HCT116 (cell line): ENCODE results near the gene NAA50.

Experiments used
- ATF3 ChIP-seq: IDR thresholded peaks from 2 replicates; pipeline ENCODE4 v1.6.1; 2012
- EZH2 ChIP-seq: fragments of 200-600 bp; sonication (generic); IDR thresholded peaks from 2 replicates; pipeline ENCODE4 v1.6.1; 2017; ENCODE audit warnings: antibody characterized with exemption, mixed run types
- EZH2phosphoT487 ChIP-seq: fragments of 200-600 bp; IDR thresholded peaks from 2 replicates; pipeline ENCODE4 v1.6.1; 2018; ENCODE audit warnings: antibody characterized with exemption, borderline replicate concordance
- FOSL1 ChIP-seq: IDR thresholded peaks from 2 replicates; pipeline ENCODE4 v1.6.1; 2012; ENCODE audit warnings: low read depth
- JUND ChIP-seq: IDR thresholded peaks from 2 replicates; pipeline ENCODE4 v1.6.1; 2012
- POLR2A ChIP-seq: IDR thresholded peaks from 2 replicates; pipeline ENCODE4 v1.7.0; 2011; ENCODE audit warnings: borderline replicate concordance; ENCODE audit not compliant: insufficient read depth, insufficient read length; ENCODE audit errors: extremely low read depth
- POLR2AphosphoS5 ChIP-seq: IDR thresholded peaks from 2 replicates; pipeline ENCODE4 v1.6.1; 2011; ENCODE audit warnings: mild to moderate bottlenecking, low read depth, low read length, moderate library complexity
- RAD21 ChIP-seq: IDR thresholded peaks from 2 replicates; pipeline ENCODE4 v1.6.1; 2012; ENCODE audit warnings: low read depth, mild to moderate bottlenecking
- SP1 ChIP-seq: IDR thresholded peaks from 2 replicates; pipeline ENCODE4 v1.6.1; 2012; ENCODE audit warnings: low read depth
- SRF ChIP-seq: IDR thresholded peaks from 2 replicates; pipeline ENCODE4 v1.6.1; 2012; ENCODE audit warnings: low read depth
- TCF7L2 ChIP-seq: IDR thresholded peaks from 2 replicates; pipeline ENCODE4 v1.7.0; 2011; ENCODE audit warnings: borderline replicate concordance, inconsistent platforms; ENCODE audit not compliant: insufficient read depth, insufficient read length; ENCODE audit errors: extremely low read depth
- ZBTB33 ChIP-seq: IDR thresholded peaks from 2 replicates; pipeline ENCODE4 v1.6.1; 2011; ENCODE audit warnings: mild to moderate bottlenecking, low read length, moderate library complexity; ENCODE audit not compliant: insufficient replicate concordance; ENCODE audit errors: extremely low read depth
- ZNF274 ChIP-seq: fragments of 200-500 bp; sonication (Bioruptor generic); IDR thresholded peaks from 2 replicates; pipeline ENCODE4 v1.6.1; 2014; ENCODE audit warnings: mild to moderate bottlenecking, low read depth, low read length, inconsistent platforms
- TF ChIP-seq, protein P1 (sequence below), 3 experiments: fragments of 200-600 bp in 1 of 3; sonication (generic) in 1 of 3; IDR thresholded peaks in 2 of 3; conservative IDR thresholded peaks in 1 of 3; 2 replicates each; pipeline ENCODE4 v1.5.1; 2012 to 2017; ENCODE audit warnings: low read depth in 2 of 3, low read length in 2 of 3, antibody characterized with exemption in 1 of 3, borderline replicate concordance in 1 of 3, control low read depth in 1 of 3, mild to moderate bottlenecking in 1 of 3, mixed read lengths in 1 of 3, mixed run types in 1 of 3, moderate library complexity in 1 of 3; ENCODE audit not compliant: insufficient read depth in 1 of 3

DNA sequence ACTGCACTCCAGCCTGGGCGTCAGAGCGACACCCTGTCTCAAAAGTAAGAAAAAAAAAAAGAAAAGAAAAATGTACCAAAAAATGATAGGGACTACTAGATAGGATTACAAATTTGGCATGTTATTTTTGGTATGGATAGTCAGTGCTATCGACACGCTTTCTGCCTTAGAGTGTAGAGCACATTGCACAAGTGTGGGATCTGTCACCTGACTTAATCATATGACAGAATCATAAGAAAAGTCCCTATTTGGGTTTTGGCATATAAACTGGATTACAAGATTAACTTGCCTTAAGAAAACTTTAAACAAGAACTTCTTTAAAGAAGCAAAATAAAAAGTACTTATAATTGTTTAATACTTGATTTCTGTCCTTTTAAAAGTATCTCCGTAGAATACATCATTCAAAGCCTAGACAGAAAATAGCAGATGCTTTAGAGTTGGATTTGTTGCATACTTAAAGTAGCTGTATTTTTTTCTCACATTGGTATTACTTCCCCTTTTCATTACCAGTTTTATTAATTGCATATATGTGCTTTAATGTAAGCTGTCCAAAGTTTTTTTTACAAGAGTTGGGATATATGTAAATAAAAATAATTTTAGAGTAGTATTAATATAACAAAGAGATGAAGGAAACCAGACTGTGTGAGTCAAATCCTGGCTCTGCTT lies 8.6 kb upstream of the NAA50 start:
- TF ChIP-seq, protein P1, sequence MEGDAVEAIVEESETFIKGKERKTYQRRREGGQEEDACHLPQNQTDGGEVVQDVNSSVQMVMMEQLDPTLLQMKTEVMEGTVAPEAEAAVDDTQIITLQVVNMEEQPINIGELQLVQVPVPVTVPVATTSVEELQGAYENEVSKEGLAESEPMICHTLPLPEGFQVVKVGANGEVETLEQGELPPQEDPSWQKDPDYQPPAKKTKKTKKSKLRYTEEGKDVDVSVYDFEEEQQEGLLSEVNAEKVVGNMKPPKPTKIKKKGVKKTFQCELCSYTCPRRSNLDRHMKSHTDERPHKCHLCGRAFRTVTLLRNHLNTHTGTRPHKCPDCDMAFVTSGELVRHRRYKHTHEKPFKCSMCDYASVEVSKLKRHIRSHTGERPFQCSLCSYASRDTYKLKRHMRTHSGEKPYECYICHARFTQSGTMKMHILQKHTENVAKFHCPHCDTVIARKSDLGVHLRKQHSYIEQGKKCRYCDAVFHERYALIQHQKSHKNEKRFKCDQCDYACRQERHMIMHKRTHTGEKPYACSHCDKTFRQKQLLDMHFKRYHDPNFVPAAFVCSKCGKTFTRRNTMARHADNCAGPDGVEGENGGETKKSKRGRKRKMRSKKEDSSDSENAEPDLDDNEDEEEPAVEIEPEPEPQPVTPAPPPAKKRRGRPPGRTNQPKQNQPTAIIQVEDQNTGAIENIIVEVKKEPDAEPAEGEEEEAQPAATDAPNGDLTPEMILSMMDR (IDR thresholded peaks at IDR 0.05 in 2 of 3, conservative IDR thresholded peaks at IDR 0.05 in 1 of 3; ENCODE audit: borderline replicate concordance in 1 of 3, insufficient read depth in 1 of 3, low read depth in 2 of 3, low read length in 2 of 3), result no peak
- TF ChIP-seq FOSL1 (no peak), POLR2A (no peak), POLR2AphosphoS5 (no peak), ATF3 (no peak), TCF7L2 (no peak), EZH2phosphoT487 (no peak), EZH2 (no peak), RAD21 (no peak), ZNF274 (no peak), JUND (no peak), SP1 (no peak), SRF (no peak), ZBTB33 (no peak)
